Left ventricle myocardium inferior (tissue), 1 donor: ENCODE data around the gene NTRK3. TPM values are rescaled to one million over a fixed set of nuclear protein-coding genes. Genes with fewer than 3 reads are reported as not detected.

Experiments used
- DNase-seq: peaks from one replicate; pipeline ENCODE4 v3.0.0-alpha.2; 2020
- H3K27ac ChIP-seq: fragments of 200-600 bp; replicated peaks from 2 replicates; pipeline ENCODE4 v1.8.0; 2021
- H3K27me3 ChIP-seq: fragments of 200-600 bp; 2 replicates; pipeline ENCODE4 v1.8.0; 2021; ENCODE audit warnings: low read depth
- H3K36me3 ChIP-seq: fragments of 200-600 bp; 2 replicates; pipeline ENCODE4 v1.8.0; 2021
- H3K4me1 ChIP-seq: fragments of 200-600 bp; 2 replicates; pipeline ENCODE4 v1.8.0; 2021
- H3K4me3 ChIP-seq: fragments of 200-600 bp; 2 replicates; pipeline ENCODE4 v1.8.0; 2021; ENCODE audit warnings: mild to moderate bottlenecking, moderate library complexity
- H3K9me3 ChIP-seq: fragments of 200-600 bp; replicated peaks from 2 replicates; pipeline ENCODE4 v1.8.0; 2021
- intact Hi-C: fragments of 100-400 bp; cut with micrococcal nuclease; formaldehyde crosslinking; loops from one replicate; pipeline ENCODE4 v1.11.0; 2022
- total RNA-seq: library from RNA; stranded (reverse); fragmentation: NEBNext Ultra II Directional; extraction: Animal tissue kit (Norgen Biotek cat#: 25700); gene quantifications from one replicate; pipeline ENCODE4 v1.2.1, GENCODE V29; 2021
- TF ChIP-seq, protein P1 (sequence below): fragments of 200-600 bp; IDR thresholded peaks from 2 replicates; pipeline ENCODE4 v1.8.0; 2021; ENCODE audit warnings: antibody characterized with exemption, mild to moderate bottlenecking, borderline replicate concordance
- donor health status: DM: no; HTN: yes; CAD: no; lungs with severe emphysema.

NTRK3 gene
- total RNA-seq, 1 donor from 2014 or later = 1.6 TPM

DNA sequence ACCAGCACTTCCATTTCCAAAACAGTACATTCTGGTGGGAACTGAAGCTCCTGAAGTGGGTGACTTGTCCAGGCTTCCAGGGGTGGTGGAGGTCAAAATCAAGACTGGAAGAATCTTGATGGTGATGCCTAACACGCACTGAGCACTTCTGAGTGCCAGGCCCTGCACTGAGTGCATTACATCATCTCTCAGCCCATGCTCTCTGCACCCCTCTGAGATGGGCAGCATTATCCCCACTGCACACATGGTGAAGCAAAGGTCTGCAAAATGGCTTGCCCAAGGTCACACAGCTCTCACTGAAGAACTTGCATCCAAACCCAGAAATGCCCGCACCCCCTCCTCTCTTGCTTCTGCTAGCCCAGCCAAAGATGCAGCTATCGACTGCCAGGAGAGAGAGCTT lies 36.9 kb downstream of the NTRK3 start:
- no peak for DNase-seq

DNA sequence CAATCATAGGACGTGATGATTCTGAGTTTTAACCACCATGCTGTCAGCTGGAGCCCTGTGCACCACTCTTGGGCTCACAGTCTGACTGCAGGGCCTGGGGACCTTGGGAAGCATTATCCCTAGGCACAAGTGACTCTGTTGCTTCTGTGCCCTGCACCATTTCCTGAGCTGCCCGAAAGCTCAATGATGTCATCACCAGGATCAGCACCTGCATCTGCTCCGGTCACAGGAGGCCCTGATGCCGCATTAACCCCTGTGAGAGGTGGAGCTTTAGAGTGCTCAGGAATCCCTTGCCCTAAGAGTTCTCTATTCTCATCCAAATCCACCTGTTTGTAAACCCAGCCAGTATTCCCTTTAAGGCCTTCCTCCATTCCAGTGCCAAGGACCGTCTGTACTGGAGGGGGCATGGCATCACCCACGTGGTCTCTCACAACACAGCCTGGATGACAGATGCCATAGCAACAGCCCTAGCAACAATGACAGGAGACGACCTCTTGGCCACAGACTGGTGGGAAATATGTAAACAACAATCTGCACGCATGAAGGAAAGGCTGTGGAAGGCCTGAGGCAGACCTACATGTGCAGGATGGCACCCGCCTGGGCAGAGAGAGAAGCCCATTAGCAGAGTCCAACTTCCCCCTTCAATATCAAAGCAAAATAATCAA lies 37.9 kb downstream of the NTRK3 start:
- peaks cover 13% of the 10 kb centered on the region for H3K27me3 ChIP-seq
- H3K36me3 ChIP-seq = no peaks in the 10 kb centered on the region
- no peaks in the 10 kb centered on the region for H3K4me1 ChIP-seq
- peaks cover 5% of the 10 kb centered on the region for H3K9me3 ChIP-seq
- H3K27ac ChIP-seq = no peak overlapping the region
- H3K4me3 ChIP-seq = no peak overlapping the region
- TF ChIP-seq, protein P1, sequence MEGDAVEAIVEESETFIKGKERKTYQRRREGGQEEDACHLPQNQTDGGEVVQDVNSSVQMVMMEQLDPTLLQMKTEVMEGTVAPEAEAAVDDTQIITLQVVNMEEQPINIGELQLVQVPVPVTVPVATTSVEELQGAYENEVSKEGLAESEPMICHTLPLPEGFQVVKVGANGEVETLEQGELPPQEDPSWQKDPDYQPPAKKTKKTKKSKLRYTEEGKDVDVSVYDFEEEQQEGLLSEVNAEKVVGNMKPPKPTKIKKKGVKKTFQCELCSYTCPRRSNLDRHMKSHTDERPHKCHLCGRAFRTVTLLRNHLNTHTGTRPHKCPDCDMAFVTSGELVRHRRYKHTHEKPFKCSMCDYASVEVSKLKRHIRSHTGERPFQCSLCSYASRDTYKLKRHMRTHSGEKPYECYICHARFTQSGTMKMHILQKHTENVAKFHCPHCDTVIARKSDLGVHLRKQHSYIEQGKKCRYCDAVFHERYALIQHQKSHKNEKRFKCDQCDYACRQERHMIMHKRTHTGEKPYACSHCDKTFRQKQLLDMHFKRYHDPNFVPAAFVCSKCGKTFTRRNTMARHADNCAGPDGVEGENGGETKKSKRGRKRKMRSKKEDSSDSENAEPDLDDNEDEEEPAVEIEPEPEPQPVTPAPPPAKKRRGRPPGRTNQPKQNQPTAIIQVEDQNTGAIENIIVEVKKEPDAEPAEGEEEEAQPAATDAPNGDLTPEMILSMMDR = no peak
- DNase-seq = no peak
- intact Hi-C loops = no loop called here

More for the DNA sequence above, 36.9 kb downstream of the NTRK3 start:
- TF ChIP-seq, protein P1 = no peak
- no peaks in the 10 kb centered on the region for H3K36me3 ChIP-seq
- peaks cover 16% of the 10 kb centered on the region for H3K27me3 ChIP-seq
- H3K4me3 ChIP-seq = no peak overlapping the region
- peaks cover 5% of the 10 kb centered on the region for H3K9me3 ChIP-seq
- H3K27ac ChIP-seq = no peak overlapping the region
- no peaks in the 10 kb centered on the region for H3K4me1 ChIP-seq
- intact Hi-C loops = no loop called here

DNA sequence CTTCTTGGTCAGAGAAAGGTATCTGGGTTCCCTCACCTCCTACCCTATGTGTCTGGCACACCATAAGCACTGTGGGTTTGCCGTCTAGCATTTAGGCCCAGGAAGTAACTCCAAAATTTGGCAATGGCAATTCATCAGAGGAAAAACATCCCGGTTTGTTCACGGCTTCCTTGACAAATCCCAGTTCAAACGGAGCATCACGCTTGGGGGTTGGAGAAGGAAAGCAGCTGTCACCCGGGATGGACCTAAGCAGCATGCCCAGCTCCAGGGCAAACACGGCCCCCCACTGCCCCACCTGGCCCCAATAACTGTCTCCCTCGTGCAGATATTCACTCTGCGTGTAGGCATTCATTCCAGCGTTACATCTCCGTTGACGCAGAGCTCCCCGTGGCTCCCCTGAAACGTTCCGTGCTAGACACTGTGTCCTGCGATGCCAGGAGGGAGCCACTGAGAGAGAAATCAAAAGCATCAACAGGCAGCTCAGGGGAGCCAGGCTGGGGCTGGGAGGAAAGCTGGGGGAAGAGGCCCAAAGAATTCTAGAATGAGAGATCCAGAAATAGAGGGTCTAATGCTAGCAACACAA lies 41.4 kb downstream of the NTRK3 start:
- peaks cover 5% of the 10 kb centered on the region for H3K9me3 ChIP-seq
- DNase-seq = no peak
- H3K36me3 ChIP-seq = no peaks in the 10 kb centered on the region
- H3K27ac ChIP-seq = no peak overlapping the region
- H3K4me1 ChIP-seq = no peaks in the 10 kb centered on the region
- intact Hi-C loops = no loop called here
- no peaks in the 10 kb centered on the region for H3K27me3 ChIP-seq
- no peak overlapping the region for H3K4me3 ChIP-seq
- TF ChIP-seq, protein P1 = no peak

DNA sequence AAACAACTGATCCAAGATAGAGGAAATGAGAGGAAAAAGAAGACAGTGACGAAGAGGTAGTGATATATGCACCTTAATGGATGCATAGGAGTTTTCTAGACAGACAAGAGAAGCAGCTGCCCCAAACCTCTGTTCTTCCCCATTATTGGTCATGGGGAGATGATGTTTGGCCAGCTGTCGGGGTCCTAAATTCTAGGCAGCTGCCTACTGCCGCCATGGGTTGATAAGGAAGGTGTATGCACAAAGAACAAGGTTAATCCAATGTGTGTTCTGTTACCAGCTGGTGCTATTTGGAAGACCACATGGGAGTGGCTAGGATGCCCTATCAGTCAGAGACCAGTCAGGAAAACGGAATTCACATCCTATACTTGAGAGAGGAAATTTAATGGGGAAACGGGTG lies 47.4 kb downstream of the NTRK3 start:
- H3K27ac ChIP-seq = no peak overlapping the region
- H3K9me3 ChIP-seq = no peaks in the 10 kb centered on the region
- DNase-seq = no peak
- peaks cover 16% of the 10 kb centered on the region for H3K27me3 ChIP-seq
- TF ChIP-seq, protein P1 = no peak
- H3K36me3 ChIP-seq = no peaks in the 10 kb centered on the region
- H3K4me3 ChIP-seq = no peak overlapping the region
- intact Hi-C loops = no loop called here
- no peaks in the 10 kb centered on the region for H3K4me1 ChIP-seq

DNA sequence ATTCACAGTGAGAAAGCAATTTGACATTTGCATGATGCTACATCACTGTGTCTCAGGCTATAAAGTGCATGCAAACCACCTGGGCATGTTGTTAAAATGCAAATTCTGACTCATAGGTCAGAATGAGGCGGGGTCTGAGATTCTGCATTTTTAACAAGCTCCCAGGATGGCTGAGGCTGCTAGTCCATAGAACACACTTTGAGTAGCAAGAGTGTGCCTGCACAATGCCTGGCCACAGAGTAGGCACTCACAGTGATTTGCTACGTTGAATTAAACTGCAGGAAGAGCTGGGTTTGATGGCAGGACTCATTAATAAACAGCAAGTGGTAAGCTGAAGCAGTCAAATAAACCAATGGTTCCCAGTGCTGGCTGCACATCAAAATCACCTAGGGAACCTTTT lies 48.1 kb downstream of the NTRK3 start:
- Histone ChIP-seq H3K27ac (no peak overlapping the region), H3K9me3 (no peaks in the 10 kb centered on the region), H3K36me3 (no peaks in the 10 kb centered on the region), H3K4me1 (no peaks in the 10 kb centered on the region), H3K27me3 (peaks cover 16% of the 10 kb centered on the region), H3K4me3 (no peak overlapping the region)
- TF ChIP-seq, protein P1 = no peak
- intact Hi-C loops = no loop called here
- DNase-seq = no peak
